GM12872 (cell line): ENCODE results near the gene TMEM80.

ENCODE experiments used
- CTCF ChIP-seq: IDR thresholded peaks from 3 replicates; pipeline ENCODE4 v1.5.1; 2011; ENCODE audit warnings: low read depth, mild to moderate bottlenecking, low read length, moderate library complexity; ENCODE audit not compliant: insufficient read depth

The TMEM80 gene

DNA sequence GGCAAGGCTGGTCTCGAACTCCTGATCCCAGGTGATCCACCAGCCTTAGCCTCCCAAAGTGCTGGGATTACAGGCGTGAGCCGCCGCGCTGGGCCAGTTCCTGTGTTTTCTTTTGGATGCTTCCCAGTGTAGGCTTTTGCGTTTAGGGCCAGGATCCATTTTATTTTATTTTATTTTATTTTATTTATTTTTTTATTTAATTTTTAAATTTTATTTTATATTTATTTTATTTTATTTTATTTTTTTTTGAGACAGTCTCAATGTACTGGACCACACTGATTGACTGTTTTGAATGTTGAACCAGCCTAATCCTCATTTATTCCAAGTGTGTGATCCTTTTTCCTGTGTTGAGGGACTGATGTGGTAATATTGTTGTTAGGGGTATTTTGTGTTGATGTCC lies 18.8 kb downstream of the TMEM80 start:
- TF ChIP-seq CTCF, result no peak

DNA sequence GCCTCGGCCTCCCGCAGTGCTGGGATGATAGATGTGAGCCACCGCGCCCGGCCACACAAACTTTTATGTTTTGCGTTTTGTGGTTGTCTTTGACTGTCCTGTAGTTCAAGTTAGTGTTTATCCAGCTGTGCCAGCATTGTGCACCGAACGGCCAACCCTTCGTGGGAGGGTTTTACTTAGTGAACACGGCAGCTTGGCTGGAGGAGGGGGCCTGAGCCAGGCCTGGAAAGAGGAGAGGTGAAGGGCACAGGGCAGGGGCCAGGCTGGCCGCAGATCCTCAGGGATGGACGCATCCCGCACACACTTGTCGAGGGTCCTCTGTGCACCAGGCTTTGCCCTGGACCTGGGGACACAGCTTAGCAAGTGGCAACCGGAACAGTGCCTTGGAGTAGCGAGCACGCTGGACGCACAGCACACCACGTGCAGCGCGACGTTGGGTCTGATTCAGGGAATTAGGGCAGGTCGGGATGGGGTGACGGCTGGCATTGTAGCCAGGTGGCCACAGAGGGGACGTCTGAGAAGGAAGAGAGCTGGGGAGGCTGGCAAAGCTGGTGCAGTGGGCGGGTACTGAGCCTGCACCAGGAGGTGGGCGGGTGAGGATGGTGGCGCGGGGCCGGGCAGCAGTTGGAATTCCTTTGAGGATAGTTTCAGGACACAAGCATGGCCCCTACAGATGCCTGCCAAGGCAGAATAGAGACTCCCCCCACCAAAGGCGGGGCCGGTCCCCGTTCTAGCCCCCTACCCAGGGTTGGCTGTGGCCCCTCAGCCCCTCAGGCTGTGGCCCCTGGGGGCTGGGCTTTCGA lies 23.8 kb downstream of the TMEM80 start:
- no peak for TF ChIP-seq CTCF

GRCh38 chr11:720017-720641 lies 24.5 kb downstream of the TMEM80 start:
- no peak for TF ChIP-seq CTCF

- TF ChIP-seq CTCF, result no peak
Observed at GRCh38 chr11:720642-721246, 25.1 kb downstream of the TMEM80 start.

DNA sequence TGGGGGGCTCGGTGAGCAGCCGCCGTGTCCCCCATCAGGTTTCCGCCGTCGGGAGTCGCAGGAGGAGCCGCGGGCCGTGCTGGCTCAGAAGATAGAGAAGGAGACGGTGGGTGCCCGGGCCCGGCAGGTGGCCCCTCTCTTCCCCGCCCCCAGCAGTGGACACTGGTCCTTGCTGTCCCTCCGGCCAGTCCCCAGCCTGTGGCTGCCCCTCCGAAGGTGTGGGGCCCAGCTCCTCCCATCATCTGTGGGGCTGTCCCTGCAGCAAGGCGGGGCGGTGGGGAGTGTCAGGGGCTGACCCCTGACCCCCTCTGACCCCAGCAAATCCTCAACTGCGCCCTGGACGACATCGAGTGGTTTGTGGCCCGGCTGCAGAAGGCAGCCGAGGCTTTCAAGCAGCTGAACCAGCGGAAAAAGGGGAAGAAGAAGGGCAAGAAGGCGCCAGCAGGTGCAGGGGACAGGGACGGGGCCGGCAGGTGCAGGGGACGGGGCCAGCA lies 25.7 kb downstream of the TMEM80 start:
- TF ChIP-seq CTCF, result no peak

DNA sequence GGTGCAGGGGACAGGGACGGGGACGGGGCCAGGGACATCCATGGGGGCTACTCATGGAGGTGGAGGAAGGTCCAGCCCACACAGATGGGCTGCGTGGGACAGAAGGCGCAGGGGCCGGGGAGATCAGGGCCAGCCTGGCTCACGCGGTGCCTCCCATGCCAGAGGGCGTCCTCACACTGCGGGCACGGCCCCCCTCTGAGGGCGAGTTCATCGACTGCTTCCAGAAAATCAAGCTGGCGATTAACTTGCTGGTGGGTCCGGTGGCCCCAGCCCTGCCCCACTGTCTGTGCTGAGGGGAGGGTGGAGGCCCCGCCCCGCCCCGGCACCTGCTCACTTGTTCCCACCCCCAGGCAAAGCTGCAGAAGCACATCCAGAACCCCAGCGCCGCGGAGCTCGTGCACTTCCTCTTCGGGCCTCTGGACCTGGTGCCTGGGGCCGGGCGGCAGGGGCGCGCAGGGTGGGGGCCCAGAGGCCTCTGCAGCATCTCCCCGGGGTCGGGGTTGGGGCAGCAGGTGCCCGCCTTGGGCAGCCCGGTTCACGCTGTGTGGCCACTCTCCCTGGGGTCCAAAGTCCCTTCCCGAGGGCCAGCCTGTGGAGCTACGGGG lies 26.2 kb downstream of the TMEM80 start:
- TF ChIP-seq CTCF, result 0 out of 3 replicates have a peak, but pooled peaks have one; percentile 8

DNA sequence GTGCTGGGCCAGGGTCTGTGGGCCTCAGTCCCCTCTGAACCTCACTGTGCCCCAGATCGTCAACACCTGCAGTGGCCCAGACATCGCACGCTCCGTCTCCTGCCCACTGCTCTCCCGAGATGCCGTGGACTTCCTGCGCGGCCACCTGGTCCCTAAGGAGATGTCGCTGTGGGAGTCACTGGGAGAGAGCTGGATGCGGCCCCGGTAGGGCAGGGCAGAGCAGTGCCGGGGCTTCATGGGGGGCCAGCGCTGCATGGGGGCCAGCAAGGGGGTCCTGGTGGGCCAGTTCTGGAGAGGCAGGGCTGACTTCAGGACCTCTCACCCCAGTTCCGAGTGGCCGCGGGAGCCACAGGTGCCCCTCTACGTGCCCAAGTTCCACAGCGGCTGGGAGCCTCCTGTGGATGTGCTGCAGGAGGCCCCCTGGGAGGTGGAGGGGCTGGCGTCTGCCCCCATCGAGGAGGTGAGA lies 26.8 kb downstream of the TMEM80 start:
- TF ChIP-seq CTCF, result no peak
